ENCODE data around the gene MYL7. TPM values are rescaled to one million over a fixed set of nuclear protein-coding genes. Genes with fewer than 3 reads are reported as not detected.

MYL7 gene
- total RNA-seq, 2 donors from 2014 or later: 20,486 to 20,690 TPM

- intact Hi-C loops (cut with DNase I): no loop called here
- ATAC-seq: no peak
- DNase-seq: no peak
Measured at GRCh38 chr7:44107116-44107960, 33.8 kb downstream of the MYL7 start.

GRCh38 chr7:44106311-44107065 lies 34.6 kb downstream of the MYL7 start:
- intact Hi-C loops (cut with DNase I): no loop called here
- ATAC-seq (no peak), DNase-seq (no peak)

- DNase-seq (no peak), ATAC-seq (no peak)
- intact Hi-C loops (cut with DNase I): no loop called here
Measured at GRCh38 chr7:44105832-44106231, 35.3 kb downstream of the MYL7 start.

DNA sequence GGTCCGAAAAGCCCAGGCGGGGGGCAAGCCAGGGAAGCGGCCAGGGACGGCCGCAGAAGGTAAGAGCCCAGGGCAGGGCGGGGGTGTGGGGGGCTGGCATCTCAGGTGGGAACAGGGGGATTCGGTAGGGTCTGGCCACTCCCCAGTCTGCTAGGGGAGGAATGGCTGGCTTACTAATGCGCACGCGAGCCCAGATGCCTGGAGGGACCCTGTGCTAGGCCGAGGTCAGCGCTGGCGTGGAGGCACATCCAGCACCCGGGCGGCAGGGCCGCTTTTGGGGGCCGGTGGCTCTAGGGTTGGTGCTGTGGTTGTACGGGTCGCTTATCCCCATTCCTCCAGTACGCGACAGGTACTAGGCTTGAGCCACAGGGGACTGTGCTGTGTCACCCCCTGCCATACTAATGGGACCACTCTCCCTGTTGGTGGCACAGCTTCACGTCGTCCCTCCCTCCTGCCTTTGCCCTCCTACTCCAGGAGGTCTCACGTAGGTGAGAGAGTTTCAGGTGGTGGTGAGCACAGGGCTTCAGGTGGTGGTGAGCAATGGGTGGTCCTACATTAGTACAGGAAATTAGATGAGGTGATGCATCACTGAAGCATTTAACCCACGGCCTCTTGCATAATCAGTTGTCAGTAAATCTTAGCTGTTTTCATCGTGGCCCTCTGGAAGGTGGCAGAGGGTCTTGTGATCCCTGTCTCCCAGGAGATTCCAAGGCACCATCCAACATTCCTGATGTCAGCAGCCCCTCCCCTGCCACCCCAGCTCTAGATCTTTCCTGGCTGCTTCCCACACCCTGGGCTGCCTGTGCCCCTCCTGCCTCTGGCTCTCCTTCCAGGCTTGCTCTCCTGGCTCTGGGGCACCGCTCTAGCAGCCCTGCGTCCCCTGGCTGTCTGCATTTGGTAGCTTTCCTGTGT lies 36.0 kb downstream of the MYL7 start:
- intact Hi-C loops (cut with DNase I): no loop called here
- DNase-seq (no peak), ATAC-seq (peak; percentile 44 to 45)

GRCh38 chr7:44103923-44104859 lies 36.9 kb downstream of the MYL7 start, which contains the start of gene AEBP1:
TSS of gene AEBP1 (plus strand) at chr7:44104345. CDS start at chr7:44104666, 321 bp downstream.
- DNase-seq: peak; percentile 66
- ATAC-seq: peak; percentile 57
- intact Hi-C loops (cut with DNase I): no loop called here

DNA sequence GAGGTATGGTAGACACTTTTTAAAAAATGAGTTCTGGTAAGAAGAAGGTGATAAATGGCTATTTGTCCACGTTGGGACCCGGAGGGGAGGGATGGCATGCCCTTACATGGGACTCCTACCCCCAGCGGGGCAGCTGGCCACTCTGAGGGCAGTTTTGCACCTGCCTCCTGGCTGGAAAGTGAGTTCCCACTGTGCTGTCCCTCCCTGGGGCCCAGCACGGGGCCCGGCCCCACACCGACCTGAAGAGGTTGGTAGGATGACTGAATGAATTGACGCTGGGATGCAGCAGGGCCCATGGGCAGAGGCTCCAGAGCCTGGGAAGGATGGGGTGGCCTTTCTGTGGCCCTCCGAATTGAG lies 37.6 kb downstream of the MYL7 start:
- intact Hi-C loops (cut with DNase I): no loop called here
- DNase-seq (no peak), ATAC-seq (no peak)

DNA sequence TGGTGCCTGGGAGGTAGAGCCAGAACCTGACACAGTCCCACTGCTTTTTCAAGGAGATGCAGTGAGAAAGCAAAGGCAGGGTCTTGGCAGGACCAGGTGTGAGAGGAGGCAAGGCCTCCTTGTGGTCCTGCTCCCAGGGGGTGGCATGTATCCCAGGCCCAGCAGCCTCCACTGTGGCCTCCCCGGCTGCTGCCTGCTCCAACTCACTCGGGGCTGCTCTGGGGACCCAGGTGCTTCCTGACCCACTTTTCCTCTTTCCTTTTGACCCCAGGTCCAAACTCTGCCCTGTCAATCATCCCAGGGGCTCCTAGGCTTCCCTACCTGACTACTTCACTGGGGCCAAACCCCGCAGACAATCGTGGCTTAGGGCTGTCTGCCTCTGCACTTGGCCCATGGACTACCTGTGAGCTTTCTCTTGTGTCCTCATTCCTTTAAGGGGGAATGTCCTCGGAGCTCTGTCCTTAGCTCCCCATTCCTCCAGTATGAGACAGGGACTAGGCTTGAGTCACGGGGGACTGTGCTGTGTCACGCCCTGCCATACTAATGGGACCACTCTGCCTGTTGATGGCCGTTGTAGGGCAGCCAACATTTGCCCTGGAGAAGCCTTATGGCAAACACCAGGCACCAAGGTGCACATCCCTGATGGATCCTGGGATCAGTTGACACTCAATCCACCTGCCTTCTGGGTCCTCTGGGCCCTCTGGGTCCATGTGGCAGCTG lies 38.1 kb downstream of the MYL7 start:
- ATAC-seq (no peak), DNase-seq (no peak)
- intact Hi-C loops (cut with DNase I): no loop called here

DNA sequence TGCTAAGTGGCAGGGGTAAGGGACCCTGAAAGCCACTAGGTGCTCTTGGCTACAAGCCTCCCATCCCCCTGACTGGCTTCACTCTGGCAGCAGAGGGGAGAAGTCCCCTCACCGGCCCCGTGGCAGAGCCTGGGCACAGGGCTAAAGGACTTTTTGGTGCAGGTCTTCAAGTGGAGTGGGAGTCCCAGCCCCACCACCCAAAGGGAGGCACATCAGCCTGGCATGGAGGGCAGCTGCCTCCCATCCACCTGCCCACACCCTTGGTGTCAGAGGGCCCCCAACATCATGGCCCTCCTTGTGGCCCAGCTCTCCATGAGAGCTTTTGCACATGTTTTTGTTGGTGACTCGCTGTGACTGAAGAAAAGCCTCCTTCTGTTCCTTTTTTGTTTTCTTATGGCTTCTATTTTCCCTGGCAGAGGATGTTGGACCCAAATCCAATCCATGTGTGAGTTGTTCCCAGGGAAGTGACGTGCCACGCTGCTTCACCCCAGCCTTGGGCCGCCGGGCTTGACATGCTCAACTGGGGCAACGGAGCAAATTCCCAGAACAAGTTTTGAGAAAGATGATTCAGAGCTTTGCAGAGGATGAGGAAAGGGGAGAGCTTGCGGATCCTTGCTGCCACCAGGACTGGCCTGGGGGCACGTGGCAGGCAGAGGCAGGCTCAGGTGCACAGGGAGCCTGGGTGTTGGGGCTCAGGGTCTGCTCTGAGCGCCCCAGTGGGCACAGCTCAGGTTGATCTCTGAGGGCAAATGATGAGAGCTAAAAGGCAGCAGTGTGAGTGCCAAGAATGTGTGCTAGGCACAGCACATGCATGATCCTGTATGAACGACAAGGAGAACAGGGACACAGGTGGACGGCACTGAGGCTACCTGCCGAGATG lies 38.9 kb downstream of the MYL7 start:
- intact Hi-C loops (cut with DNase I): no loop called here
- DNase-seq: peak; percentile 75
- ATAC-seq: peak; percentile 0 to 27

DNA sequence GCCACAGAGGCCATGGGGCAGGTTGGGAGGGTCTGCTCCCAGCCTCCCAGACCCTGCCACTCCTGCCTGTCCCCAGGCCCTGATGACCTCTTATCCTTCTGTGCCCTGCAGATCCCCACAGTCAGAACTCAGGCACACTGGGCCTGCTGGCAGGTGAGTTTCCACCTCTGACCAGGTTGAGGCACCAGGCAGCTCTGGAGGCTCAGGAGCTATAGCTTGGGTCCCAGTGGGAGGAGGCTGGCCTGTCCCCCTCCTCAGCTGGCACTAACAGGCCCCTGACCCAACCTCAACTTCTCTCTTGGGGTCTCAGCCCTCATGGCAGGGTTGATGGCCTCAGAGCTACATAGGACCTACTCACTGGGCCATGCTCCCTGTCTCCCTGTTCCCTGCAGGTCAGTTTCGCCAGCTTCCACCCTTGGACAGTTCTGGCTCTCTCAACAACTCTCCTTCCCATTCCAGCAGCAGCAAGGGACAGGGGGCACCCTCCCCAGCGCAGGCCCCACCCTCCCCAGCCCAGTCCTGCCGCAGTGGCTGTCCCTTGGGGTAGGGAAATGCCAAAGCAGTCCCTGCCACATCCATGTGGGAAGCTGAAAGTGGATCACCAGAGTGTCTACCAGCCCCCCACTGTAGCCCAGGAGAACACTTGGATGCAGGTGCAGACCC lies 39.7 kb downstream of the MYL7 start:
- ATAC-seq (no peak), DNase-seq (no peak)
- intact Hi-C loops (cut with DNase I): no loop called here

GRCh38 chr7:44100458-44101302 lies 40.5 kb downstream of the MYL7 start:
- peak; percentile 6 to 23 for ATAC-seq
- intact Hi-C loops (cut with DNase I): no loop called here
- no peak for DNase-seq

DNA sequence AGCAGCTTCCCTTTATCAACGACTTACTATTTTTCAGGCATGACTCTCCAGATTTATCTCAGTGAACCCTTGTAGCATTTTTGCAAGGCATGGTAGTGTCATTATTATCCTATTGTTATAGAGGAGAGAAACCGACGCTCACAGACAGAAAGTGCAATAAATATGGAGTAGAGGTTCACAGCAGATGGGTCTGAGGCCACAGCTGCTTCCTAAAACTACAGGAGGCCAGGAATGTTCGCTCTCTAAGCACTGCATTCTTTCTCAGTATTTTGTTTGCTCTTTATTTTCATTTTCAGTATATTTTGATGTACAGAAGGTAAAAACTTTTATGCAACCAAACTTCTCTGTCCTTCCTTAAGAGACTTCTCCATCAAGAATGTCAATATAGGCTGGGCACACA lies 41.5 kb downstream of the MYL7 start:
- intact Hi-C loops (cut with DNase I): no loop called here
- DNase-seq: no peak
- no peak for ATAC-seq

DNA sequence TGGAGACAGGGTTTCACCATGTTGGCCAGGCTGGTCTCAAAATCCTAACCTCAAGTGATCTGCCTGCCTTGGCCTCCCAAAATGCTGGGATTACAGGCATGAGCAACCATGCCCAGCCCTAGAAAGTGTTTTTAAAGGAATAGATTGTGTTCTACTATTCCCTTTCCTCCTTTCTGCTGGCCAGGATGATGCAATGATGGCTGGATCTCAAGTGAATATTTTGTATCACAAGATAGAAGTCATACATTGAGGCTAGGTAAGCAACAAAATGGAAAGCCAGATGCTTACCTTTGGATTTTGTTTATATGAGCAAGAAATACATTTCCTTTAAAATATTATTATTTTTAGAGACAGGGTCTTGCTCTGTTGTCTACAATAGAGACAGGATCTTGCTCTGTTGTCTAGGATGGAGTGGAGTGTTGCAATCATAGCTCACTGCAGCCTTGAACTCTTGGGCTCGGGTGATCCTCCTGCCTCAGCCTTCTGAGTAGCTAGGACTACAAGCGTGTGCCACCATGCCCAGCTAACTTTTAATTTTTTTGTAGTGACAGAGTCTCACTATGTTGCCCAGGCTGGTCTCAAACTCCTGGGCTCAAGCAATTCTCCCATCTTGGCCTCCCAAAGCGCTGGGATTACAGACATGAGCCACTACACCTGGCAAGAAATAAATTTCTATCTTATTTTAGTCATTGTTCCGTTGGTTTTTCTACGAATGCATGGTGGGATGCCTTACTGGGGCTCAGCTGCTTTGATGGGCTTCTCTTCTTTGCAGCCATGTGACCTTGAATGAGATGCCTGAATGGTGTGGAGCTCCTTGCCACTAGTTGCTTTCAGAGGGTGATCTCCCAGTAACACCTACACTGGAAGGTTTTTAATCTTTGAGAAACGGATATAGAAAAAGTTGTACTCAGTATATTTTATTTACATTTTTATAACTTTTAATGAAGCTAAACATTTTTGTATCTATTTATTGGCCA lies 42.8 kb downstream of the MYL7 start:
- ATAC-seq (no peak), DNase-seq (no peak)
- intact Hi-C loops (cut with DNase I): no loop called here

DNA sequence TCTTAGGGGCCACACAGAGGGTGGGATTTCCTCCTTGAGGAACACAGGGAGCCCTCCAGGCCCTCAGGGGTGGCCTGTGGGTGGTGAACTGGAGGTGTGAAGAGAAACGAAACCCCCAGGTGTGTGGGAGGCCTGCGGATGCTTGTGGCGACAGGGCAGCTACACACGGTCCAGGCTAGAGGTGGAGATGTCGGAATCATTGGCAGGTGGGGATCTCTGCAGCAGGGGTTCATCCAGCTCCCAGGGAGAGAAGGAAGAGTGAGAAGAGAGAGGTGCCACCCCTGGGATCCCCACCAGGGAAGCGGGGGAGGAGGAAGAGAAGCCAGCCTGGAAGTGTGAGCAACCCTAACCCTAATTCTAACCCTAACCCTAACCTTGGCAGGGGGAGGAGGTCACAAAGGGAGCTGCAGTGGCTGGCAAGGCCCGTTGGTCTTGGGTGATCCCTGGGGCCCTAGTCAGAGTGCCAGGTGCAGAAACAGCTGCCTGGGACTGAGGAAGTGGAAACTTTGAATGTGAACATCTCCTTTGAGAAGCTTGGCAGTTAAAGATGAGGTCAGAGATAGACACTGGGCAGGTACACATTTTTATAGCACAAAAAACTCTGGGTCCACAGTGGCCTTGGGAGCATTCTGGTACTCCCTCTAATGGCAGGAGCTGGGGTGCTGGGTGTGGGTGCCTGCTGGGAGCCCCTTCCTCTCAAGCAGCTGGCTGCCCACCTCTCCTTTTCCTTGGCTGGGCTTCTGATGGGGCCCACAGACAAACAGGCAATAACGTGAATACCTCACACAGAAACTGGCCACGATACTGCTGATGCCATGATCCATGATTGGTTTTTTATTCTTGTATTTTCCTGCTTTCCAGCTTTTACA lies 43.8 kb downstream of the MYL7 start:
- intact Hi-C loops (cut with DNase I): no loop called here
- ATAC-seq: no peak

More for the DNA sequence above, 43.8 kb downstream of the MYL7 start:
- no peak for DNase-seq
